Progenitor cell of endocrine pancreas (in vitro differentiated cells): ENCODE data around the gene TRIM3. TPM values are rescaled to one million over a fixed set of nuclear protein-coding genes. Genes with fewer than 3 reads are reported as not detected.

Experiments
- DNase-seq: peaks from one replicate; pipeline ENCODE4 v3.0.0; 2021; ENCODE audit warnings: low spot score; ENCODE audit not compliant: unreplicated experiment
- H3K27ac Mint-ChIP-seq: 2 replicates; pipeline ENCODE4 v1.8.0; 2021; ENCODE audit warnings: mild to moderate bottlenecking, moderate library complexity, mixed read lengths
- H3K27me3 Mint-ChIP-seq: 2 replicates; pipeline ENCODE4 v1.8.0; 2021; ENCODE audit warnings: mixed read lengths
- H3K36me3 Mint-ChIP-seq: 2 replicates; pipeline ENCODE4 v1.8.0; 2022; ENCODE audit warnings: mixed read lengths; ENCODE audit not compliant: insufficient read depth
- H3K4me1 Mint-ChIP-seq: 2 replicates; pipeline ENCODE4 v1.8.0; 2021; ENCODE audit warnings: low read depth, mixed read lengths
- H3K4me3 Mint-ChIP-seq: 2 replicates; pipeline ENCODE4 v1.8.0; 2021; ENCODE audit warnings: low read depth, mild to moderate bottlenecking, moderate library complexity, mixed read lengths
- H3K9me3 Mint-ChIP-seq: 2 replicates; pipeline ENCODE4 v1.8.0; 2021; ENCODE audit warnings: low read depth, mixed read lengths
- CTCF ChIP-seq: fragments of 200-600 bp; sonication (generic); IDR thresholded peaks from one replicate; pipeline ENCODE4 v1.5.0; 2021; ENCODE audit warnings: antibody characterized with exemption, mild to moderate bottlenecking; ENCODE audit not compliant: unreplicated experiment
- total RNA-seq: library from RNA; stranded (reverse); gene quantifications from 2 replicates; pipeline ENCODE4 v1.2.1, GENCODE V29; 2021

Gene TRIM3
- total RNA-seq, 1 donor from 2014 or later, result 22.6 TPM

- H3K36me3 Mint-ChIP-seq, result peaks cover 5% of the 10 kb centered on the region
- H3K4me3 Mint-ChIP-seq, result no peak overlapping the region
- H3K27ac Mint-ChIP-seq, result no peak overlapping the region
- no peak for DNase-seq
- TF ChIP-seq CTCF, result no peak
- no peaks in the 10 kb centered on the region for H3K9me3 Mint-ChIP-seq
- H3K4me1 Mint-ChIP-seq, result peaks cover 6% of the 10 kb centered on the region
- H3K27me3 Mint-ChIP-seq, result no peaks in the 10 kb centered on the region
Measured at GRCh38 chr11:6452219-6452618, 21.5 kb downstream of the TRIM3 start.

- Mint-ChIP-seq H3K4me3 (no peak overlapping the region), H3K36me3 (no peaks in the 10 kb centered on the region), H3K9me3 (no peaks in the 10 kb centered on the region), H3K4me1 (peaks cover 5% of the 10 kb centered on the region), H3K27me3 (peaks cover 5% of the 10 kb centered on the region), H3K27ac (no peak overlapping the region)
- DNase-seq, result no peak
- no peak for TF ChIP-seq CTCF
Measured at GRCh38 chr11:6448574-6448973, 25.2 kb downstream of the TRIM3 start.

- Mint-ChIP-seq H3K9me3 (no peaks in the 10 kb centered on the region), H3K4me1 (peaks cover 10% of the 10 kb centered on the region), H3K36me3 (no peaks in the 10 kb centered on the region), H3K27ac (no peak overlapping the region), H3K27me3 (peaks cover 5% of the 10 kb centered on the region), H3K4me3 (no peak overlapping the region)
- DNase-seq, result no peak
- TF ChIP-seq CTCF, result peak; percentile 74
Measured at GRCh38 chr11:6443269-6444003, 30.3 kb downstream of the TRIM3 start.

- no peak overlapping the region for H3K27ac Mint-ChIP-seq
- H3K27me3 Mint-ChIP-seq, result peaks cover 5% of the 10 kb centered on the region
- H3K9me3 Mint-ChIP-seq, result no peaks in the 10 kb centered on the region
- no peaks in the 10 kb centered on the region for H3K36me3 Mint-ChIP-seq
- DNase-seq, result no peak
- H3K4me3 Mint-ChIP-seq, result no peak overlapping the region
- H3K4me1 Mint-ChIP-seq, result peaks cover 10% of the 10 kb centered on the region
- no peak for TF ChIP-seq CTCF
Measured at GRCh38 chr11:6442441-6442840, 31.3 kb downstream of the TRIM3 start.

GRCh38 chr11:6440906-6441358, 32.8 kb downstream of the TRIM3 start, which contains the start of gene HPX:
TSS of gene HPX (minus strand) at chr11:6440987. CDS start at chr11:6440963, 24 bp downstream.
- no peak within 1 kb of the TSS for H3K27ac Mint-ChIP-seq
- no peak within 1 kb of the TSS for H3K4me3 Mint-ChIP-seq
- peaks cover 4% of the 10 kb centered on the region for H3K27me3 Mint-ChIP-seq
- no peaks in the 10 kb centered on the region for H3K36me3 Mint-ChIP-seq
- H3K4me1 Mint-ChIP-seq, result peaks cover 8% of the 10 kb centered on the region
- no peak for DNase-seq
- no peaks in the 10 kb centered on the region for H3K9me3 Mint-ChIP-seq
- TF ChIP-seq CTCF, result no peak
